Ramos (cell line): ENCODE measurements around the gene JDP2.

Experiments
- in situ Hi-C: fragments of 300-500 bp; cut with MboI; formaldehyde crosslinking; loops from one replicate; pipeline ENCODE4 v1.14.3; 2022; ENCODE audit warnings: low sequenced_read_pairs; ENCODE audit not compliant: unreplicated experiment

Gene JDP2

GRCh38 chr14:75406856-75407255 is 21.0 kb upstream of the JDP2 start:
- in situ Hi-C loops = no loop called here

GRCh38 chr14:75409316-75410205 is 18.3 kb upstream of the JDP2 start:
- in situ Hi-C loops = no loop called here

- in situ Hi-C loops = no loop called here
Measured at GRCh38 chr14:75411214-75411540, 16.6 kb upstream of the JDP2 start.

- in situ Hi-C loops = no loop called here
Measured at GRCh38 chr14:75413013-75413412, 14.8 kb upstream of the JDP2 start.

GRCh38 chr14:75417674-75418073 is 10.1 kb upstream of the JDP2 start:
- in situ Hi-C loops = no loop called here

GRCh38 chr14:75418850-75419768 is 8.7 kb upstream of the JDP2 start:
- in situ Hi-C loops = no loop called here

- in situ Hi-C loops = no loop called here
Measured at GRCh38 chr14:75422169-75422568, 5.7 kb upstream of the JDP2 start.

- in situ Hi-C loops = no loop called here
Measured at GRCh38 chr14:75424496-75424895, 3.3 kb upstream of the JDP2 start.

GRCh38 chr14:75425446-75425845 is 2.4 kb upstream of the JDP2 start:
- in situ Hi-C loops = no loop called here

- in situ Hi-C loops = no loop called here
Measured at GRCh38 chr14:75426332-75427125, 1.3 kb upstream of the JDP2 start.

- in situ Hi-C loops = no loop called here
Measured at GRCh38 chr14:75427126-75427481, 718 bp upstream of the JDP2 start.

- in situ Hi-C loops = no loop called here
Measured at GRCh38 chr14:75428230-75429104, 645 bp downstream of the JDP2 start.

GRCh38 chr14:75429562-75429961 is 1.7 kb downstream of the JDP2 start:
- in situ Hi-C loops = no loop called here

GRCh38 chr14:75430116-75430515 is 2.3 kb downstream of the JDP2 start:
- in situ Hi-C loops = no loop called here

GRCh38 chr14:75430526-75430925 is 2.7 kb downstream of the JDP2 start:
- in situ Hi-C loops = no loop called here

- in situ Hi-C loops = no loop called here
Measured at GRCh38 chr14:75430976-75431375, 3.2 kb downstream of the JDP2 start.

GRCh38 chr14:75431827-75432226 is 4.0 kb downstream of the JDP2 start:
- in situ Hi-C loops = no loop called here

- in situ Hi-C loops = no loop called here
Measured at GRCh38 chr14:75432411-75432810, 4.6 kb downstream of the JDP2 start.

- in situ Hi-C loops = no loop called here
Measured at GRCh38 chr14:75433631-75434071, 5.8 kb downstream of the JDP2 start.
